Adrenal gland (tissue), 5 donors: ENCODE results near the gene PDXDC1.

Experiments used
- CTCF ChIP-seq, 6 experiments: fragments of 450-650 bp in 4 of 6; fragments of 200-600 bp in 2 of 6; sonication (generic) in 1 of 6; IDR thresholded peaks; 1 replicate in 5 of 6; 2 replicates in 1 of 6; pipeline versions ENCODE4 v1.5.1 to v1.8.0; 2016 to 2021; ENCODE audit warnings: antibody characterized with exemption in 6 of 6, mild to moderate bottlenecking in 2 of 6, moderate library complexity in 1 of 6
- POLR2A ChIP-seq, 2 donors: fragments of 450-650 bp; IDR thresholded peaks; one replicate each; pipeline ENCODE4 v1.6.1; 2017; ENCODE audit warnings: antibody characterized with exemption in 2 of 2, mild to moderate bottlenecking in 2 of 2, moderate library complexity in 1 of 2
- donor health status: DM: no; HTN: no; CAD: no.

- TF ChIP-seq POLR2A (IDR thresholded peaks at IDR 0.05) (no peak), CTCF (IDR thresholded peaks at IDR 0.05) (no peak)
These were observed 68.5 kb downstream of the PDXDC1 start for GRCh38 chr16:15043344-15043743.
